HUES48 (cell line): Measurements from ENCODE around the gene SEC61A1.

Experiments used
- H3K27ac ChIP-seq: one replicate; pipeline ENCODE4 v1.7.0; 2013; ENCODE audit warnings: low read depth, low read length, inconsistent platforms
- H3K27me3 ChIP-seq: 2 replicates; pipeline ENCODE4 v1.6.1; 2013; ENCODE audit warnings: mild to moderate bottlenecking, low read length; ENCODE audit not compliant: control insufficient read depth, insufficient read depth
- H3K36me3 ChIP-seq: 2 replicates; pipeline ENCODE4 v1.6.1; 2013; ENCODE audit warnings: low read length; ENCODE audit not compliant: control insufficient read depth, insufficient read depth
- H3K4me1 ChIP-seq: 2 replicates; pipeline ENCODE4 v1.6.1; 2013; ENCODE audit warnings: mild to moderate bottlenecking, low read length; ENCODE audit not compliant: control insufficient read depth, insufficient read depth
- H3K4me3 ChIP-seq: 2 replicates; pipeline ENCODE4 v1.5.1; 2013; ENCODE audit warnings: mild to moderate bottlenecking, low read depth, low read length
- H3K9ac ChIP-seq: 2 replicates; pipeline ENCODE4 v1.6.1; 2013; ENCODE audit warnings: mild to moderate bottlenecking, low read depth, low read length, moderate library complexity
- H3K9me3 ChIP-seq: 2 replicates; pipeline ENCODE4 v1.6.1; 2013; ENCODE audit warnings: low read length; ENCODE audit not compliant: control insufficient read depth, insufficient read depth

SEC61A1 gene

DNA sequence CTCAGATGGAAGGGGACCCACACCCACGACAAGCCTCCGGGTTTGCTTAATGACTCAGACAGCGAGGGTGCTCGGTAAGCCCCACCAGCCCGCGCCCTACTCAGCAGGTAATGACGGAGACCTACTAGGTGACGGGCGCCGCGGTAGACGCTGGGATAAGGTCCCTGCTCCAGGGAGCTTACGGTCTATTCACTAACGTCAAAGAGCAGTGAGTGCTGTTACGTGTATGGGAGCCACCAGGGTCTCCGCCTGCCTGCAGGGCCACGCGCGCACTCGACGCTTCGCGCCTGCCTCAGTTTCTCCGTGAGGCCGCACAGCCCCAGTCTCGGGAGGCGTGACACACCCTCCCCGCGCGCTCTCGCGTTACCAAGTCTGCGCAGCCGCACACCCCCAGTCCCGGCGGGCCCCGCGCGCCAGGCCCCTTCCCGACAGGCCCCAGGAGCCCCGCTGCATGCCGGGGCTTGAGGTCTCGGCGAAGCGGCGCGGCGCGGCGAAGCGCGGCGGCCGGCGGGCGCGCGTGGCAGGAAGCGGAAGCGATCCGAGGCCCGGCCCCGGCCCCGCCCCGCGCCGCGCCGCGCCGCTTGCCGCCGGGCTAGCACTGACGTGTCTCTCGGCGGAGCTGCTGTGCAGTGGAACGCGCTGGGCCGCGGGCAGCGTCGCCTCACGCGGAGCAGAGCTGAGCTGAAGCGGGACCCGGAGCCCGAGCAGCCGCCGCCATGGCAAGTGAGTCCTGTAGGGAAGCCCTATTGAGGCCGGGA is at the start of gene SEC61A1:
TSS of gene SEC61A1 (plus strand) at position 601 of the 758 bp plus-strand sequence. CDS start at position 717, 116 bp downstream.
- H3K9me3 ChIP-seq = no peaks in the 10 kb centered on the region
- H3K27me3 ChIP-seq = no peaks in the 10 kb centered on the region
- H3K36me3 ChIP-seq = peaks cover 36% of the 10 kb centered on the region
- H3K9ac ChIP-seq = peak within 1 kb of the TSS; percentile 81
- H3K27ac ChIP-seq = peak within 1 kb of the TSS; percentile 79
- H3K4me1 ChIP-seq = peaks cover 18% of the 10 kb centered on the region; the same call in 1 of the 2 replicates
- peak within 1 kb of the TSS; percentile 94 for H3K4me3 ChIP-seq

DNA sequence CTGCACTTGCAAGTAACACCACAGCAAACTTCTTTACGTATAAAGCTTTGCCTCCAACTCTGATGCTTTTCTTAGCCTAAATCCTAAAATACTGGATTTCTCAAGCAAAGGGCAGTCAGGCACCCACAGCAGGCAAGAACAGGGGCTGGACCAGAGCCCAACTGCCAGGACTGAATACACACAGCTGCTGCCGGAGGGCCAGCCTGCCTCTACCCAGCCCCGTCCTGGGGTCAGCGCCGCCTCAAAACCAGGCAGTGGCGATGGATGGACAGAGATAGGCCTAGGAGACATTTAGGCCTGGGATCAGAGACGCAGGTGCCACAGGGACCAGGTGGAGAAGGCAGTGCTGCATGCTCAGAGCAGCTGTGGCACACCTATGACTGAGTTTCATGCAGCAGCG is 47.6 kb upstream of the SEC61A1 start:
- Histone ChIP-seq H3K9me3 (no peaks in the 10 kb centered on the region), H3K4me3 (no peak overlapping the region), H3K4me1 (peaks cover 13% of the 10 kb centered on the region), H3K27ac (no peak overlapping the region), H3K9ac (no peak overlapping the region), H3K36me3 (no peaks in the 10 kb centered on the region), H3K27me3 (no peaks in the 10 kb centered on the region)

DNA sequence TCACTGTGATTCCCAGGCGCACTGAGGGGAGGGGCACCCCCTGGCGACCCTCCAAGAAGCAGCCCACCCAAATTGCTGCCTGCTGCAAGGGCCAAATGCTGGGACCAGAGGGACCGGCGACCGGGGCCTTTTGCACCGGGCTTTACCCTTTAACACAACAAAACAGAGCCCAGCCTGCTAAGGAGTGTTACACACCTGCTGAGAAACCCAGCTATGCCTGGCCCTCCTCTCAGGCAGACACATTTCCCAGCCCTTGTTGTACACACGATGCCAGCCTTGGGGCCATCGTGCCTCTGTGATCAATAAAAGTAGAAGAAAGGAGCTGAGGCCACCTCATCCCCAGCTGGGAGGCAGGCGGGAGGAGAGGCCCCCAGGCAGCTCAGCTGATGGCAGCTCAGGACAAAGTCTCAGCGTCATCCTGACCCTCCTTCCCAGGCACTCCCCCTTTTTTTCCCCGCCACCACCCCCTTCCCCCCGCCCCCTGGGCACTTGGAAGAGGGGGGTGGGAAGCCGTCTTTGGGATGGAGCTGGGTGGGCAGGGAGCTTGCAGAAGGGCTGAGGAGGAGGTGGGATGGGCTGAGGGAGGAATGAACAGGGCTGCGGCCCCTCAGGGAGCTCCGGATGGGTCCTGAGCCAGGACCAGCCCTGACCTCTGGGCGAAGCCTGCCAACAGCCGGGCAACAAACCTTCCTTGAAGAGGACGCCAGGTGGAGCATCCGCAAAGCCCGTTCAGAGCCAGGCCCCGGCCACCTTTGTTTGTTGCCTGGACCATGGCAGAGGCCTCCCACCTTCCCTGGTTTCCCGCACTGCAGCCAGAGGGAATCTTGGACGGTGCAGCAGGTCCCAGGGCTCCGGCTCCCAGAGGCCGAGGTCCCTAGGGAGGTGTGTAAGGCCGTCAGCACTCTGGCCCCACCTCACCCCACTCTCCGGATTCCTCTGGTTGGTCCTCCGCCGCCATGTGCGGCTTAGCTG is 45.9 kb upstream of the SEC61A1 start:
- H3K27ac ChIP-seq = peak overlapping the region; percentile 54
- peaks cover 13% of the 10 kb centered on the region for H3K4me1 ChIP-seq
- no peaks in the 10 kb centered on the region for H3K9me3 ChIP-seq
- H3K27me3 ChIP-seq = no peaks in the 10 kb centered on the region
- no peak overlapping the region for H3K9ac ChIP-seq
- 0 out of 2 replicates have a peak overlapping the region, but pooled peaks have one; percentile 11 for H3K4me3 ChIP-seq
- no peaks in the 10 kb centered on the region for H3K36me3 ChIP-seq

DNA sequence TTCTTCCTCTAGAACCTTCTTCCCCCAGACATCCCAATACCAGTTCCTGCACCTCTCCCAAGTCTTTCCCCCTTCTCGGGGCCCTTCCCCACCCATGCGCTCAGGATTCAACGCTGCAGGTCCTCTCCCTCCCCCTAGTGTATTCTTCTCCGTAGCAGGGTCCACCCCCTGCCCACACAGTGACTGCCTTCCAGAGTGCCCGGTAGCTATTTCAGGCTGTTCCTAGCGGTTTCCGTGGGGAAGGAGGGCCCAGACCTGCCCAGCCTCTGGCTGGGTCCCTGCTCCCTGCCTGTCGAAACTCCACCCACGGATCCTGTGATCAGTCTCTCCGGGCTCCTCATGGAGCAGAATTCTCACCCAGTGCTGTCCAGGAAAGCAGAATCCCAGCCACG is 45.2 kb upstream of the SEC61A1 start:
- peaks cover 13% of the 10 kb centered on the region for H3K4me1 ChIP-seq
- no peaks in the 10 kb centered on the region for H3K9me3 ChIP-seq
- H3K9ac ChIP-seq = no peak overlapping the region
- H3K4me3 ChIP-seq = no peak overlapping the region
- no peaks in the 10 kb centered on the region for H3K36me3 ChIP-seq
- H3K27ac ChIP-seq = no peak overlapping the region
- no peaks in the 10 kb centered on the region for H3K27me3 ChIP-seq

DNA sequence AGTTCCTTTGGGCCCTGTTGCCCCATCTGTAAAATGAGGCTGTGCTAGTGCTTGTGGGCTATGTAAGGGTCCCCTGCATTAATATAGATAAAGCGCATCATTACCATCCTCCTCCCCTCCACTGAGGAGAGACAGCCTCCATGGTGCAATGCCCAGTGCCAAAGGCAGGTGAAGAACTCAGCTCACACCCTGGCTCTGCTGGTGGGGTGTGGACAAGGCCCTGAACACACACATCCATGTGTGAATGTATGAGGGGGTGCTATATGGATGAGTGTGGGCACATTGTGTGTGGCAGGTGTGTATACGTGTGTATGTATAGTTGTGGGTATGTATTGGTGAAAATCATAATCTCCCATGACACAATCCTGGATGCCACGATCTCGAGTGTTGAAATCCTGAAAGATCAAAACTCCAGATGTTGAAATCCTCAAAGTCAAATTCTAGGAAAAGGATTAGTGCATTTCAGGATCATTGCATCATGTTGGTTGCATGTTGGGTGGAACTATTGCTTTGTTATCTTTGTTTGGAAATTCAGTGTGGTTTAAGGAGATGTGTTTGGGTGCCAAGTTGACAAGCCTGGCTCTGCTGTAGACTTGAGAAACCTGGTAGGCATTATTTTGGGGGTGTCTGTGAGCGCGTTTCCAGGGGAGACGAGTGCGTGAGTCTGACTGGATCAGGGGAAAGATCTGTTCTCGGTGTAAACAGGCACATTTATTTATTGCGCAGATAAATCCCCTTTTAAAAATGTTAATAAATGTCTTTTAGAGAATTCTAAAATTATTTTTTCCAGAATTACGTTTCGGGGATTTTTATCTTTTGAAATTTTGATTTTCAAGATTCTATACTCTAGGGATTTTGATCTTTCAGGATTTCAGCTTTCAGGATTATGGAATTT is 42.0 kb upstream of the SEC61A1 start:
- Histone ChIP-seq H3K27ac (no peak overlapping the region), H3K4me3 (no peak overlapping the region), H3K9ac (no peak overlapping the region), H3K4me1 (peaks cover 13% of the 10 kb centered on the region), H3K9me3 (no peaks in the 10 kb centered on the region), H3K27me3 (no peaks in the 10 kb centered on the region), H3K36me3 (no peaks in the 10 kb centered on the region)

DNA sequence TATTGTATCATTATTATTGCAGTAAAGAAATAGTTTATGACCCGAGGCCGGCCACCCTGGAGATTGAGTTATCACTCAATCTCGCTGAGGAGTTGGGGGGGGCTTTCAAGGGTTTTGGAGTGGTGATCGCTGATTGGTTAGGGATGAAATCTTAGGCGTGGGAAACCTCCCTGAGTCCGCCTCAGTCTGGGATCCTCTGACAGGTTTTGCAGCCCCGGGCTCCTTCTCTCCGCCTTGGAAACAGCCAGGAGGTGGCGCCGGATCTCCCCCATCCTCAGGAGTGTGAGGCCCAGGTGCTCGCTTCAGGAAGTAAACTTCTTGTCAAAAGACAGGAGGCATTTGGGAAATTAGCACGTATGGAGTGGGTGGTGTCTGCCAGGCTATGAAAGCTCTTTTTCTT is 41.1 kb upstream of the SEC61A1 start:
- no peak overlapping the region for H3K9ac ChIP-seq

DNA sequence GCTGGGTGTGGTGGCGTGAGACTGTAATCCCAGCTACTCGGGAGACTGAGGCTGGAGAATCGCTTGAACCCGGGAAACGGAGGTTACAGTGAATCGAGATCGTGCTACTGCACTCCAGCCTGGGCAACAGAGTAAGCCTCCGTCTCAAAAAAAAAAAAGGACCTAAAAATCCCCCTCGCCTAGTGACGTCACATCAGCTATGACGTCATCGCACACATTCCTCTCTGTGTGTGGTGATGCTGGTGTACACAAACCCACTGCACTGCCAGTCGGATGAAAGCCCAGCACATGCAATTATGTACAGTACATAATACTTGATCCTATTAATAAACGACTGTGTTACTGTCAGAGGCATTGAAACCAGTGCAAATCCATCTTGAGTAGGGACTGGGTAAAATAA is 40.2 kb upstream of the SEC61A1 start:
- Histone ChIP-seq H3K9ac (no peak overlapping the region), H3K4me1 (peaks cover under 1% of the 10 kb centered on the region; the same call in 1 of the 2 replicates), H3K27ac (no peak overlapping the region), H3K27me3 (no peaks in the 10 kb centered on the region), H3K36me3 (no peaks in the 10 kb centered on the region), H3K4me3 (no peak overlapping the region), H3K9me3 (peaks cover 5% of the 10 kb centered on the region; the same call in 1 of the 2 replicates)

More for the DNA sequence above, 41.1 kb upstream of the SEC61A1 start:
- H3K4me3 ChIP-seq = no peak overlapping the region
- no peak overlapping the region for H3K27ac ChIP-seq
- H3K9me3 ChIP-seq = no peaks in the 10 kb centered on the region
- no peaks in the 10 kb centered on the region for H3K36me3 ChIP-seq
- no peaks in the 10 kb centered on the region for H3K27me3 ChIP-seq
- peaks cover 6% of the 10 kb centered on the region for H3K4me1 ChIP-seq

DNA sequence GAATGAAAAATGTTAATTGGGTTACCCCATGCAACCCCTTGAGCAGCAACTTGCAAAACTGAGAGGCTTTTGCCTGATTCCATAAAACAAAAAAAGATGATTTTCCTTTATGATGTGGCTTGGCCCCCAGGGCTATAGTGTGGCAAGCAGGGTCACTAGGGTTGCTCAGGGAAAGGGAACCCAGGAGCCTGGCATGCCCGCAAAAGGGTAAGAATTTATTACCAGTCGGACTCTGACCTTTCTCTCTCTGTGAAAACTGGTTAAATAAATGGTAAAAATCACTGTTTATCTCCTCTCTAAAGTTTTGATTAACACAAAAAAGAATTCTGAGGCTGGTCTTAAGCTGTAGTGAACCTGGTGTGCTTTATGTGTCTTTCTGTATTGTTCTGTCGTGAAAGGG is 37.7 kb upstream of the SEC61A1 start:
- no peaks in the 10 kb centered on the region for H3K4me1 ChIP-seq
- H3K9me3 ChIP-seq = peaks cover 5% of the 10 kb centered on the region; the same call in 1 of the 2 replicates
- no peaks in the 10 kb centered on the region for H3K36me3 ChIP-seq
- H3K9ac ChIP-seq = no peak overlapping the region
- no peaks in the 10 kb centered on the region for H3K27me3 ChIP-seq
- no peak overlapping the region for H3K27ac ChIP-seq
- H3K4me3 ChIP-seq = no peak overlapping the region

DNA sequence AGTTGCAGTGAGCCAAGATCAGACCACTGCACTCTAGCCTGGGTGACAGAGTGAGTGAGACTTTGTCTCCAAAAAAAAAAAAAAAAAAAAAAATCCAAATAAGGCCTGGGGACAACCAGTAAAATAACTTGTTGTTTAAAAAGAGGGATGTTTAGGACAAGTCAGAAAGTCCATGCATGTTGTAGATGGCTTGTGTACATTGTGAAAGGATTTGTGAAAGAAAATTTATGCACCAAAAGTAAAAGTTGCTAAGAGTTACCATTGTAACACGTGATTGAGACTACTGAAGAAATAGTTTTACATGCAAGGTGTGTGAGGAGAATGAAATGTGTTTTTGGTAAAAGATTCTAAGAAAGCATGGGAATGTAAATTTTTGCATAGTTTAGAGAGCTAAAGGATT is 35.7 kb upstream of the SEC61A1 start:
- peaks cover 5% of the 10 kb centered on the region; the same call in 1 of the 2 replicates for H3K9me3 ChIP-seq
- H3K27ac ChIP-seq = no peak overlapping the region
- no peak overlapping the region for H3K9ac ChIP-seq
- H3K4me1 ChIP-seq = no peaks in the 10 kb centered on the region
- H3K4me3 ChIP-seq = no peak overlapping the region
- no peaks in the 10 kb centered on the region for H3K27me3 ChIP-seq
- no peaks in the 10 kb centered on the region for H3K36me3 ChIP-seq

DNA sequence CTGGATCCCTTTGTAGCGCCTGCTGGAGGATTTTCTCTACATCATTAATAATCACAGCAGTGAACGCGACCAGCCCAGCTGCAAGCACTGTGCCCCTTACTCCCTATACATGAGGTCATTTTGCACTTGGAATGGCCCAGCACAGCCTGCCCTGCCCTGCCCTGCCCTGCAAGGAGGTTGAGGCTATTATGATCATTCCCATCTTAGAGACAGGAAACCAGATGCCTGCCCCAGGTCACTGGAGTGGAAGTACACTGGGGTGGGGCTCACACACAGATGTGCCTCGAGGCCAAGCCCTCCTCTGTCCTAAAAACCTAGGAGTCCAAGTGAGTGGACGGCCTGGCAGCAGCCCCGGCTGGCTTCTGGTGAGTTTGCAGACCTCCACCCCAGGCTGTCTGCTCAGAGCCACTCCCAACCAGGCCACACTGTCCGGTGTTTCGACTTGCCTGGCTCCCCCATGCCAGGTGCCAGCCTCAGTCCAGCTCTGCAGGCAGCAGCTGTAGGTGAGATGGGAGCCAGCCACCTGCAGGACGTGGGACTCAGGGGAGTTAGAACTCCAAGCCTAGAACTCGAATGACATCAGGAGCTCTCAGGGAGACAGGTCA is 30.4 kb upstream of the SEC61A1 start:
- H3K4me3 ChIP-seq = no peak overlapping the region
- H3K9me3 ChIP-seq = no peaks in the 10 kb centered on the region
- no peaks in the 10 kb centered on the region for H3K4me1 ChIP-seq
- H3K27me3 ChIP-seq = no peaks in the 10 kb centered on the region
- H3K36me3 ChIP-seq = no peaks in the 10 kb centered on the region
- no peak overlapping the region for H3K27ac ChIP-seq
- H3K9ac ChIP-seq = no peak overlapping the region
